GM19324 (cell line): ENCODE data around the gene REXO1.
"Not testable (repeated sequence)": the region's sequence is repeated elsewhere in the genome, so short reads cannot be mapped to it uniquely, and the experiment has no call there.

Experiments used
- ATAC-seq: cut with Tn5 transposase; IDR thresholded peaks from one replicate; pipeline ENCODE4 v1.9.1; 2021; ENCODE audit warnings: mild to moderate bottlenecking, moderate library complexity; ENCODE audit not compliant: unreplicated experiment, low FRiP score

Gene REXO1

GRCh38 chr19:1848399-1849131 is at the start of gene REXO1:
Gene REXO1, minus strand, starts transcription at chr19:1848483. Its CDS starts 125 bp downstream, at chr19:1848358.
- ATAC-seq = peak; percentile 76

GRCh38 chr19:1896508-1896907 is 48.2 kb upstream of the REXO1 start:
- ATAC-seq = no peak

- ATAC-seq = no peak
These were observed 45.5 kb upstream of the REXO1 start for GRCh38 chr19:1893791-1894190.

- no peak for ATAC-seq
These were observed 41.6 kb upstream of the REXO1 start for GRCh38 chr19:1889907-1890306.

- ATAC-seq = no peak
These were observed 40.1 kb upstream of the REXO1 start for GRCh38 chr19:1888385-1888784.

GRCh38 chr19:1886360-1886759 is 38.1 kb upstream of the REXO1 start:
- ATAC-seq = not testable (repeated sequence)

GRCh38 chr19:1885398-1886119 is 37.3 kb upstream of the REXO1 start, which contains the start of gene ABHD17A:
Gene ABHD17A, minus strand, starts transcription at chr19:1885496. Its CDS starts 3,930 bp downstream, at chr19:1881566.
- peak; percentile 81 for ATAC-seq

- ATAC-seq = peak; percentile 14
These were observed 36.5 kb upstream of the REXO1 start for GRCh38 chr19:1884719-1885334.

GRCh38 chr19:1884291-1884718 is 36.0 kb upstream of the REXO1 start:
- ATAC-seq = no peak

GRCh38 chr19:1883784-1884183 is 35.5 kb upstream of the REXO1 start:
- no peak for ATAC-seq

GRCh38 chr19:1882786-1883692 is 34.8 kb upstream of the REXO1 start:
- no peak for ATAC-seq

- no peak for ATAC-seq
These were observed 34.0 kb upstream of the REXO1 start for GRCh38 chr19:1882089-1882785.

GRCh38 chr19:1881393-1882088 is 33.3 kb upstream of the REXO1 start:
- ATAC-seq = not testable (repeated sequence)

- no peak for ATAC-seq
These were observed 32.5 kb upstream of the REXO1 start for GRCh38 chr19:1880611-1881392.

GRCh38 chr19:1879982-1880381 is 31.7 kb upstream of the REXO1 start:
- ATAC-seq = not testable (repeated sequence)

GRCh38 chr19:1878583-1878982 is 30.3 kb upstream of the REXO1 start:
- ATAC-seq = not testable (repeated sequence)

- not testable (repeated sequence) for ATAC-seq
These were observed 29.0 kb upstream of the REXO1 start for GRCh38 chr19:1877280-1877660.
